Neural crest cell (in vitro differentiated cells): ENCODE results near the gene MYH2. TPM values are rescaled to one million over a fixed set of nuclear protein-coding genes. Genes with fewer than 3 reads are reported as not detected.

Experiments
- DNase-seq: peaks from one replicate; pipeline ENCODE4 v3.0.0; 2021; ENCODE audit warnings: low read depth, mixed read lengths, low spot score
- H3K27ac Mint-ChIP-seq: one replicate; pipeline ENCODE4 v1.8.0; 2021; ENCODE audit warnings: mild to moderate bottlenecking, mixed read lengths; ENCODE audit not compliant: unreplicated experiment
- H3K27me3 Mint-ChIP-seq: 2 replicates; pipeline ENCODE4 v1.8.0; 2021; ENCODE audit warnings: low read depth, mild to moderate bottlenecking, mixed read lengths
- H3K36me3 Mint-ChIP-seq: 2 replicates; pipeline ENCODE4 v1.8.0; 2021; ENCODE audit warnings: low read depth, mild to moderate bottlenecking, mixed read lengths
- H3K4me1 Mint-ChIP-seq: 2 replicates; pipeline ENCODE4 v1.8.0; 2021; ENCODE audit warnings: mixed read lengths
- H3K4me3 Mint-ChIP-seq: one replicate; pipeline ENCODE4 v1.8.0; 2021; ENCODE audit warnings: mild to moderate bottlenecking, mixed read lengths
- H3K9me3 Mint-ChIP-seq: 2 replicates; pipeline ENCODE4 v1.8.0; 2021; ENCODE audit warnings: mixed read lengths
- CTCF ChIP-seq: fragments of 200-600 bp; sonication (generic); conservative IDR thresholded peaks from 2 replicates; pipeline ENCODE4 v1.5.0; 2021; ENCODE audit warnings: antibody characterized with exemption, mild to moderate bottlenecking
- total RNA-seq: library from RNA; stranded (reverse); gene quantifications from 2 replicates; pipeline ENCODE4 v1.2.1, GENCODE V29; 2021

The MYH2 gene
- total RNA-seq, 1 donor from 2014 or later = 0.37 TPM

- Mint-ChIP-seq H3K4me1 (no peaks in the 10 kb centered on the region), H3K4me3 (no peak overlapping the region), H3K9me3 (no peaks in the 10 kb centered on the region), H3K27ac (no peak overlapping the region), H3K27me3 (peaks cover 14% of the 10 kb centered on the region), H3K36me3 (no peaks in the 10 kb centered on the region)
- DNase-seq = no peak
- TF ChIP-seq CTCF = no peak
Observed at GRCh38 chr17:10516638-10517037, 32.8 kb downstream of the MYH2 start.

GRCh38 chr17:10516065-10516464 is 33.4 kb downstream of the MYH2 start:
- no peaks in the 10 kb centered on the region for H3K36me3 Mint-ChIP-seq
- no peak for DNase-seq
- no peak for TF ChIP-seq CTCF
- no peaks in the 10 kb centered on the region for H3K4me1 Mint-ChIP-seq
- H3K4me3 Mint-ChIP-seq = no peak overlapping the region
- H3K9me3 Mint-ChIP-seq = no peaks in the 10 kb centered on the region
- no peak overlapping the region for H3K27ac Mint-ChIP-seq
- peaks cover 14% of the 10 kb centered on the region for H3K27me3 Mint-ChIP-seq

- TF ChIP-seq CTCF = no peak
- Mint-ChIP-seq H3K36me3 (no peaks in the 10 kb centered on the region), H3K27me3 (peaks cover 8% of the 10 kb centered on the region), H3K27ac (no peak overlapping the region), H3K4me1 (no peaks in the 10 kb centered on the region), H3K4me3 (no peak overlapping the region), H3K9me3 (no peaks in the 10 kb centered on the region)
- DNase-seq = no peak
Observed at GRCh38 chr17:10513299-10514067, 36.0 kb downstream of the MYH2 start.

GRCh38 chr17:10512856-10513255 is 36.6 kb downstream of the MYH2 start:
- Mint-ChIP-seq H3K9me3 (no peaks in the 10 kb centered on the region), H3K36me3 (no peaks in the 10 kb centered on the region), H3K4me1 (no peaks in the 10 kb centered on the region), H3K27me3 (peaks cover 5% of the 10 kb centered on the region), H3K4me3 (no peak overlapping the region), H3K27ac (no peak overlapping the region)
- DNase-seq = no peak
- TF ChIP-seq CTCF = no peak

GRCh38 chr17:10499950-10500349 is 49.5 kb downstream of the MYH2 start:
- no peak for DNase-seq
- Mint-ChIP-seq H3K4me1 (no peaks in the 10 kb centered on the region), H3K36me3 (no peaks in the 10 kb centered on the region), H3K9me3 (peaks cover 4% of the 10 kb centered on the region), H3K4me3 (no peak overlapping the region), H3K27me3 (peaks cover 7% of the 10 kb centered on the region), H3K27ac (no peak overlapping the region)
- no peak for TF ChIP-seq CTCF
